Parathyroid adenoma (tissue), 2 donors: ENCODE data around the gene KRTAP2-4.
"Not testable (repeated sequence)": the region's sequence is repeated elsewhere in the genome, so short reads cannot be mapped to it uniquely, and the experiment has no call there.

Experiments used
- H2AFZ ChIP-seq: fragments of 300-600 bp; sonication (generic); one replicate; pipeline ENCODE4 v1.7.0; 2017; ENCODE audit warnings: antibody characterized with exemption, mild to moderate bottlenecking
- H3K27ac ChIP-seq: fragments of 300-600 bp; sonication (generic); one replicate; pipeline ENCODE4 v1.7.0; 2017
- H3K27me3 ChIP-seq: fragments of 300-600 bp; sonication (generic); one replicate; pipeline ENCODE4 v1.7.0; 2017; ENCODE audit warnings: low read length; ENCODE audit not compliant: control insufficient read depth, insufficient read depth
- H3K36me3 ChIP-seq: fragments of 300-600 bp; sonication (generic); one replicate; pipeline ENCODE4 v1.7.0; 2017; ENCODE audit warnings: low read length; ENCODE audit not compliant: control insufficient read depth, insufficient read depth
- H3K4me1 ChIP-seq: fragments of 300-600 bp; sonication (generic); one replicate; pipeline ENCODE4 v1.7.0; 2017; ENCODE audit warnings: control low read depth
- H3K4me2 ChIP-seq: fragments of 300-600 bp; sonication (generic); one replicate; pipeline ENCODE4 v1.7.0; 2017; ENCODE audit warnings: low read length
- H3K4me3 ChIP-seq: fragments of 300-600 bp; sonication (generic); one replicate; pipeline ENCODE4 v1.7.0; 2017; ENCODE audit warnings: low read depth, low read length
- H3K79me2 ChIP-seq: fragments of 300-600 bp; sonication (generic); one replicate; pipeline ENCODE4 v1.7.0; 2017; ENCODE audit warnings: control low read depth
- H3K9ac ChIP-seq: fragments of 300-600 bp; sonication (generic); one replicate; pipeline ENCODE4 v1.7.0; 2017; ENCODE audit warnings: mild to moderate bottlenecking
- H3K9me3 ChIP-seq: fragments of 300-600 bp; sonication (generic); one replicate; pipeline ENCODE4 v1.7.0; 2017; ENCODE audit warnings: low read length; ENCODE audit not compliant: control insufficient read depth
- TF ChIP-seq, protein P1 (sequence below): fragments of 300-600 bp; sonication (generic); IDR thresholded peaks from one replicate; pipeline ENCODE4 v1.7.0; 2017; ENCODE audit warnings: antibody characterized with exemption, mild to moderate bottlenecking
- donor health status: primary hyperparathyroidism.

The KRTAP2-4 gene

DNA sequence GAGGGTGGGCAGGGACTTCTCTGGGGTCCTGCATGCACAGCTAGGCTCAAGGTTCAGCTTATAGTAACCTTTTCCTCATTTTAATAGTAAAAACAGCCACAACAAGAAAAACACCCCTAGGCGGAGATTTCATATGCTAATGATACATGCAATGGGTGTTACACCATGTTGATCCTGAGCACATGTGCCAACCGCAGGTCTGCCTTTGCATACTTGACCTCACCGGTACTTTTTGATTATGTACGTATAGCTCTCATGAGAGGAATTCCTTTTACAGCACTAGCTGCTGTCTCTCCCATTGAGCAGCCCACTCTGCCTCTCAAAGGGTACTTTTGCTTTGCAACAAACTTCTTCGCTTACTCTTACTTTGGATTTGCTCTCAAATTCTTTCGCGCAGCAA is 30.4 kb upstream of the KRTAP2-4 start:
- no peak overlapping the region for H3K4me2 ChIP-seq

DNA sequence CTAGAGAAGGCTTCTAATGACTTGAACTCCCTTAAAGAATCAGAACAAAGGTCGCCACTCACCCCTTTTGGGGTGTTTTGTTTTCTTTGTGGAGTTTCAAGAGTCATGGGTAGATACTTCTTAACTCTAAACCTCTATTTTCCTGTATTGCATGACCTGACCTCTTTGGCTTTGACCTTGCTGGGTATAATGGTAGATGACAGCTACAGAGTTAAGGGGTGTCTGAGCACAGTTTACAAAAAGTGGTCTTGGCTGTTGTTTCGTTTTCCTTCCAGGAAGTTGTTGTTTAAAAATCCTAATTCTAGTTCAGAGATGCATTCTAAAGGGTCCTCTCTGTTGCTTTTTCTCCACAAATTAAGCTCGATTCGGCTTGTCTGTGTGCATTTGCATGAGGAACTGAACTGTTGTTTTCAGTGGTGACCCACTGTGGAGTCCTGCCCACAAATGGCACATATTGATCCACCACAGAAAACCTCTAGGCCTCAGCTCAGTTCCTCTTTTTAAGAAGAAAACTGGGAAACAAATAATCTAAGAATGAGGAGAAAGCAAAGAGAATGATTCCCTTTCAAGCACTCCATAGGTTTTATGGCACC is 23.2 kb upstream of the KRTAP2-4 start:
- H2AFZ ChIP-seq, H3K36me3 ChIP-seq, H3K4me3 ChIP-seq, H3K4me1 ChIP-seq, H3K4me2 ChIP-seq, H3K9me3 ChIP-seq, H3K27me3 ChIP-seq, H3K27ac ChIP-seq, H3K79me2 ChIP-seq, H3K9ac ChIP-seq: not testable (repeated sequence)

More for the DNA sequence above, 30.4 kb upstream of the KRTAP2-4 start:
- Histone ChIP-seq H3K27ac (no peak overlapping the region), H2AFZ (no peak overlapping the region), H3K9ac (no peak overlapping the region), H3K9me3 (no peaks in the 10 kb centered on the region), H3K4me3 (no peak overlapping the region), H3K79me2 (no peaks in the 10 kb centered on the region), H3K27me3 (no peaks in the 10 kb centered on the region), H3K36me3 (no peaks in the 10 kb centered on the region), H3K4me1 (no peaks in the 10 kb centered on the region)
- TF ChIP-seq, protein P1, sequence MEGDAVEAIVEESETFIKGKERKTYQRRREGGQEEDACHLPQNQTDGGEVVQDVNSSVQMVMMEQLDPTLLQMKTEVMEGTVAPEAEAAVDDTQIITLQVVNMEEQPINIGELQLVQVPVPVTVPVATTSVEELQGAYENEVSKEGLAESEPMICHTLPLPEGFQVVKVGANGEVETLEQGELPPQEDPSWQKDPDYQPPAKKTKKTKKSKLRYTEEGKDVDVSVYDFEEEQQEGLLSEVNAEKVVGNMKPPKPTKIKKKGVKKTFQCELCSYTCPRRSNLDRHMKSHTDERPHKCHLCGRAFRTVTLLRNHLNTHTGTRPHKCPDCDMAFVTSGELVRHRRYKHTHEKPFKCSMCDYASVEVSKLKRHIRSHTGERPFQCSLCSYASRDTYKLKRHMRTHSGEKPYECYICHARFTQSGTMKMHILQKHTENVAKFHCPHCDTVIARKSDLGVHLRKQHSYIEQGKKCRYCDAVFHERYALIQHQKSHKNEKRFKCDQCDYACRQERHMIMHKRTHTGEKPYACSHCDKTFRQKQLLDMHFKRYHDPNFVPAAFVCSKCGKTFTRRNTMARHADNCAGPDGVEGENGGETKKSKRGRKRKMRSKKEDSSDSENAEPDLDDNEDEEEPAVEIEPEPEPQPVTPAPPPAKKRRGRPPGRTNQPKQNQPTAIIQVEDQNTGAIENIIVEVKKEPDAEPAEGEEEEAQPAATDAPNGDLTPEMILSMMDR = no peak

DNA sequence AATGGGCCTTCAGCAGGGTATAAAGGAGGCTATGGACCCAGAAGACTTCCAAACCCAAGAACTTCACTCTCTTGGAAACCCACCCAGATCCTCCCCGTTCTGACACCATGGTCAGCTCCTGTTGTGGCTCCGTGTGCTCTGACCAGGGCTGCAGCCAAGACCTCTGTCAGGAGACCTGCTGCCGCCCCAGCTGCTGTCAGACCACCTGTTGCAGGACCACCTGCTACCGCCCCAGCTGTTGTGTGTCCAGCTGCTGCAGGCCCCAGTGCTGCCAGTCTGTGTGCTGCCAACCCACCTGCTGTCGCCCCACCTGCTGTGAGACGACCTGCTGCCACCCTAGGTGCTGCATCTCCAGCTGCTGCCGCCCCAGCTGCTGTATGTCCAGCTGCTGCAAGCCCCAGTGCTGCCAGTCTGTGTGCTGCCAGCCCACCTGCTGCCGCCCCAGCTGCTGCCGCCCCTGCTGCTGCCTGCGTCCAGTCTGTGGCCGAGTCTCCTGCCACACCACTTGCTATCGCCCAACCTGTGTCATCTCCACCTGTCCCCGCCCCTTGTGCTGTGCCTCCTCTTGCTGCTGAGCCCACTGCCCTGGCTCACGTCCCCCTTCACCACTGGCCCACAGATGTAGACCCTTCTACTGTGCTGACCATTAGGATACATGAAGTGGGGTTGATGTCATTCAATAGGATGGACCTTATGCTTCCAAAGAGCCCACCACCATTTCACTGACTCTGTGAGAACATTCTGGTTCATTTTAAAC is 18.6 kb upstream of the KRTAP2-4 start, which contains the start of gene KRTAP4-7:
Gene KRTAP4-7 (plus strand): TSS at position 51 of the 757 bp plus-strand sequence. CDS start 57 bp downstream, at position 108.
- H3K27me3 ChIP-seq, H3K36me3 ChIP-seq, H2AFZ ChIP-seq, H3K27ac ChIP-seq, H3K4me2 ChIP-seq, H3K4me1 ChIP-seq, H3K9ac ChIP-seq, H3K79me2 ChIP-seq, H3K4me3 ChIP-seq, H3K9me3 ChIP-seq: not testable (repeated sequence)

DNA sequence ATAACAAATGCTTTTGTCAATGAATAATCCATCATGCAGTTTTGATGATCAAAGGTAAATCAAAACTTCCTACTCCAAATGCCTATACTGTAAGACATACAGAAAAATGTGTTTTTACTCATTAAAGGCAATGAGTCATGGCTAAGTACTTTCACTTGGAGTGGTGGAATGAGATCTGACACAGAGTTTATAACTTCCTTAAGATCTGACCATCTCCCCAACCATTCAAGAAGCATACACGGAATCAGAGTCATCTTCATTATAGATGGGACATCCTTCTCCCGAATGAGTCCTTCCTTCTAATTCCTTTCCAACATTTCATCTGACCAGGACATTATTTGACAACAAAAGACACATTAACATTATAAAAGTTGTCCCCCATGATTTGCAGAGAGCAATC is 17.7 kb upstream of the KRTAP2-4 start:
- H3K36me3 ChIP-seq, H3K4me1 ChIP-seq, H3K4me2 ChIP-seq, H3K9ac ChIP-seq, H3K27ac ChIP-seq, H3K9me3 ChIP-seq, H3K27me3 ChIP-seq, H2AFZ ChIP-seq, H3K79me2 ChIP-seq, H3K4me3 ChIP-seq: not testable (repeated sequence)

DNA sequence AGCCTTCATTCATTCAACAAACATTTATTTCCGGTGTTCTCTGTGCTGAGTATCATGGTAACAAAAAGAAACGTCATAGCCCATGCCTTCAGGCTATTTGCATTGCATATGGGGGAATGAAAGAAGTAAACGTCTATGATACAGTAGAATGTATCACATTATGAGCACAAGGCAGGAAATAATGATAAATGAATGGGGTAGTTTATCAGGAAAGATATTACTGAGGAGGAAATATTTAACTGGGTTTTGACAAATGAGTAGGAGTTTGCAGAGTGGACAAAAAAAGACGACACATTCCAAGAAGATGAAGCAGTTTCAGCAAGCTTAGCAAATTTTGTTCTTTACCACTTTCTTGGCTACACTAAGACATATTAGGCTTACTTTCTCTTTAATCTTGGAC is 16.9 kb upstream of the KRTAP2-4 start:
- H3K79me2 ChIP-seq = no peaks in the 10 kb centered on the region
- H3K4me2 ChIP-seq = no peak overlapping the region
- no peaks in the 10 kb centered on the region for H3K9me3 ChIP-seq
- no peaks in the 10 kb centered on the region for H3K4me1 ChIP-seq
- H3K36me3 ChIP-seq = no peaks in the 10 kb centered on the region
- no peak overlapping the region for H3K4me3 ChIP-seq
- no peak overlapping the region for H3K9ac ChIP-seq
- H3K27me3 ChIP-seq = no peaks in the 10 kb centered on the region
- TF ChIP-seq, protein P1 = no peak
- H2AFZ ChIP-seq = no peak overlapping the region
- no peak overlapping the region for H3K27ac ChIP-seq

DNA sequence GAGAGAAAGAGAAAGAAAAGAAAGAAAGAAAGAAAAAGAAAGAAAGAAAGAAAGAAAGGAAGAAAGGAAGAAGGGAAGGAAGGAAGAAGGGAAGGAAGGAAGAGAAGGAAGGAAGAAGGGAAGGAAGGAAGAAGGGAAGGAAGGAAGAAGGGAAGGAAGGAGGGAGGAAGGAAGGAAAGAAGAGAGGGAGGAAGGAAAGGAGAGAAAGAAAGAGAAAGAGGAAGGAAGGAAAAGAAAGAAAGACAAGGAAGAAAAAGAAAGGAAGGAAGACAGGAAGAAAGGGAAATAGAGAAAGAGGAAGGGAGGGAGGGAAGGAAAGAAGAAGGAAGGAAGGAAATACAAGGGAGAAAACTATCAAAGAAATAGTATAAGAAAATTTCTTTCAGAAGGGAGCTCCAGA is 11.1 kb upstream of the KRTAP2-4 start:
- no peaks in the 10 kb centered on the region for H3K9me3 ChIP-seq
- no peaks in the 10 kb centered on the region for H3K4me1 ChIP-seq
- TF ChIP-seq, protein P1 = no peak
- no peak overlapping the region for H3K4me2 ChIP-seq
- H3K9ac ChIP-seq = no peak overlapping the region
- H3K36me3 ChIP-seq = no peaks in the 10 kb centered on the region
- no peaks in the 10 kb centered on the region for H3K79me2 ChIP-seq
- H3K4me3 ChIP-seq = no peak overlapping the region
- H3K27me3 ChIP-seq = no peaks in the 10 kb centered on the region
- H2AFZ ChIP-seq = no peak overlapping the region
- H3K27ac ChIP-seq = no peak overlapping the region
